Measurements from ENCODE around the gene GP1BB. TPM values are rescaled to one million over a fixed set of nuclear protein-coding genes. Genes with fewer than 3 reads are reported as not detected.

GP1BB gene
- total and polyA plus RNA-seq, 2 of the 4 experiments (the other 2 are of a cell fraction) = 0.18 to 1.5 TPM

- in situ Hi-C loops (cut with MboI; ENCODE audit: low sequenced_read_pairs) = no loop called here
Measured at GRCh38 chr22:19773470-19774040, 50.2 kb downstream of the GP1BB start.

More at GRCh38 chr22:19773470-19774040, 50.2 kb downstream of the GP1BB start:
- DNase-seq (no peak), ATAC-seq (ENCODE audit: low read depth) (no peak)
- no peak overlapping the region for H3K4me2 ChIP-seq (ENCODE audit: low read depth, low read length)
- H3K4ac ChIP-seq (ENCODE audit: low read depth, low read length) = no peak overlapping the region
- TF ChIP-seq RCOR1 (IDR thresholded peaks at IDR 0.05; ENCODE audit: insufficient replicate concordance, low read length) (no peak), POLR2A (IDR thresholded peaks at IDR 0.05; ENCODE audit: low read depth, low read length) (no peak), CTCF (conservative IDR thresholded peaks at IDR 0.05; ENCODE audit: low read depth, low read length) (no peak), MXI1 (IDR thresholded peaks at IDR 0.05; ENCODE audit: borderline replicate concordance, low read depth, low read length) (no peak), CHD1 (IDR thresholded peaks at IDR 0.05; ENCODE audit: low read depth, low read length) (no peak), ELK1 (IDR thresholded peaks at IDR 0.05; ENCODE audit: borderline replicate concordance, low read depth, low read length) (no peak), BHLHE40 (IDR thresholded peaks at IDR 0.05; ENCODE audit: low read depth, low read length) (no peak), RFX5 (IDR thresholded peaks at IDR 0.05; ENCODE audit: low read depth, low read length) (no peak), SMC3 (IDR thresholded peaks at IDR 0.05; ENCODE audit: low read depth, low read length) (no peak), MAFK (IDR thresholded peaks at IDR 0.05; ENCODE audit: low read depth, low read length) (no peak), RAD21 (IDR thresholded peaks at IDR 0.05; ENCODE audit: low read length) (no peak), FOS (IDR thresholded peaks at IDR 0.05; ENCODE audit: low read depth, low read length) (no peak), MAZ (IDR thresholded peaks at IDR 0.05; ENCODE audit: borderline replicate concordance, low read depth, low read length) (no peak), NFE2L2 (IDR thresholded peaks at IDR 0.05; ENCODE audit: low read depth, low read length) (no peak), CEBPB (IDR thresholded peaks at IDR 0.05; ENCODE audit: low read depth, low read length) (no peak)
- TF ChIP-seq, protein P1, sequence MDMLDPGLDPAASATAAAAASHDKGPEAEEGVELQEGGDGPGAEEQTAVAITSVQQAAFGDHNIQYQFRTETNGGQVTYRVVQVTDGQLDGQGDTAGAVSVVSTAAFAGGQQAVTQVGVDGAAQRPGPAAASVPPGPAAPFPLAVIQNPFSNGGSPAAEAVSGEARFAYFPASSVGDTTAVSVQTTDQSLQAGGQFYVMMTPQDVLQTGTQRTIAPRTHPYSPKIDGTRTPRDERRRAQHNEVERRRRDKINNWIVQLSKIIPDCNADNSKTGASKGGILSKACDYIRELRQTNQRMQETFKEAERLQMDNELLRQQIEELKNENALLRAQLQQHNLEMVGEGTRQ (IDR thresholded peaks at IDR 0.05; ENCODE audit: low read depth, low read length) = no peak
- no peak overlapping the region for H2AK5ac ChIP-seq (ENCODE audit: low read depth, low read length)
- dilution Hi-C loops (cut with HindIII; ENCODE audit: low sequenced_read_pairs, unreplicated experiment) (no loop called here), intact Hi-C loops (cut with micrococcal nuclease) (no loop called here)
- H3K9me1 ChIP-seq (ENCODE audit: insufficient read depth, low read length) = peaks cover 6% of the 10 kb centered on the region; the same call in 1 of the 2 replicates
- no peak overlapping the region for H3K23ac ChIP-seq (ENCODE audit: low read depth, low read length)
- no peak overlapping the region for H3K9ac ChIP-seq (ENCODE audit: low read depth, low read length)
- no peak overlapping the region for H2AK9ac ChIP-seq (replicated peaks; ENCODE audit: low read depth, low read length, poor library complexity)
- no peak overlapping the region for H3K14ac ChIP-seq (replicated peaks; ENCODE audit: low read depth, low read length)
- H3K4me1 ChIP-seq (ENCODE audit: control insufficient read depth, insufficient read depth, low read length) = no peaks in the 10 kb centered on the region
- H3K79me1 ChIP-seq (ENCODE audit: low read depth in 1 of 2, low read length in 2 of 2) = no peaks in the 10 kb centered on the region
- H4K91ac ChIP-seq (ENCODE audit: insufficient read depth, low read depth, low read length) = no peak overlapping the region
- no peak overlapping the region for H4K5ac ChIP-seq (ENCODE audit: low read depth, low read length)
- no peak overlapping the region for H2BK5ac ChIP-seq (ENCODE audit: low read depth, low read length, poor library complexity, severe bottlenecking)
- BruUV-seq (replicated peaks) = no TSS peak
- H3K4me3 ChIP-seq (ENCODE audit: insufficient read depth, low read depth, low read length) = no peak overlapping the region
- H3K27me3 ChIP-seq (ENCODE audit: control insufficient read depth, insufficient read depth, low read length) = peaks cover 60% of the 10 kb centered on the region
- H3K36me3 ChIP-seq (ENCODE audit: control insufficient read depth, insufficient read depth, low read length) = no peaks in the 10 kb centered on the region
- H4K8ac ChIP-seq (ENCODE audit: low read depth in 2 of 2, low read length in 2 of 2) = no peak overlapping the region
- H4K20me1 ChIP-seq (ENCODE audit: insufficient read depth, low read length) = no peaks in the 10 kb centered on the region
- ChIA-PET POLR2A (ENCODE audit: unreplicated experiment) (no interaction called here), CTCF (no interaction called here)
- H2BK120ac ChIP-seq (ENCODE audit: low read depth, low read length) = no peak overlapping the region
- WGBS, 2 experiments (ENCODE audit: extremely low coverage in 2 of 2, insufficient read length in 1 of 2) = no CpG with 5 or more reads among the region's 9 CpGs
- no peak overlapping the region for H2BK20ac ChIP-seq (ENCODE audit: low read depth, low read length)
- H2BK15ac ChIP-seq (ENCODE audit: low read depth, low read length) = no peak overlapping the region
- H2AFZ ChIP-seq (replicated peaks; ENCODE audit: low read length, poor library complexity) = no peak overlapping the region
- no peak overlapping the region for H3K27ac ChIP-seq (ENCODE audit: insufficient read depth, low read length)
- no peak overlapping the region for H3K56ac ChIP-seq (ENCODE audit: extremely low read depth, insufficient read depth, low read length)
- no peak overlapping the region for H3K18ac ChIP-seq (ENCODE audit: low read depth, low read length)
- no peaks in the 10 kb centered on the region for H3K9me3 ChIP-seq (ENCODE audit: control insufficient read depth, insufficient read depth, low read length)

Measured in IMR-90 (cell line).